Liver (tissue), 9 donors: ENCODE results near the gene DERL2. TPM values are rescaled to one million over a fixed set of nuclear protein-coding genes. Genes with fewer than 3 reads are reported as not detected.

Experiments
- DNase-seq: peaks from one replicate; pipeline ENCODE4 v3.0.0-alpha.2; 2017; ENCODE audit warnings: low spot score
- H3K27ac ChIP-seq, 2 donors: one replicate each; pipeline ENCODE4 v1.7.0; 2013; ENCODE audit warnings: inconsistent platforms in 2 of 2, low read length in 2 of 2, control low read depth in 1 of 2, low read depth in 1 of 2, mild to moderate bottlenecking in 1 of 2
- H3K27me3 ChIP-seq, 4 donors: one replicate each; pipeline versions ENCODE4 v1.6.1 to v1.7.0; 2013; ENCODE audit warnings: low read length in 3 of 4, inconsistent platforms in 1 of 4, mild to moderate bottlenecking in 1 of 4, moderate library complexity in 1 of 4; ENCODE audit not compliant: control insufficient read depth in 4 of 4, insufficient read depth in 4 of 4
- H3K36me3 ChIP-seq, 4 donors: one replicate each; pipeline versions ENCODE4 v1.6.1 to v1.7.0; 2013; ENCODE audit warnings: low read length in 3 of 4, mild to moderate bottlenecking in 3 of 4, low read depth in 1 of 4, moderate library complexity in 1 of 4; ENCODE audit not compliant: control insufficient read depth in 4 of 4, insufficient read depth in 3 of 4
- H3K4me1 ChIP-seq, 4 donors: one replicate each; pipeline versions ENCODE4 v1.6.1 to v1.7.0; 2013; ENCODE audit warnings: low read length in 3 of 4, mild to moderate bottlenecking in 3 of 4, moderate library complexity in 1 of 4; ENCODE audit not compliant: control insufficient read depth in 4 of 4, insufficient read depth in 4 of 4
- H3K4me3 ChIP-seq, 3 donors: one replicate each; pipeline versions ENCODE4 v1.6.1 to v1.7.0; 2013; ENCODE audit warnings: low read length in 3 of 3, control low read depth in 1 of 3, low read depth in 1 of 3, mild to moderate bottlenecking in 1 of 3
- H3K9ac ChIP-seq, 2 donors: one replicate each; pipeline ENCODE4 v1.7.0; 2013; ENCODE audit warnings: low read length in 2 of 2, mild to moderate bottlenecking in 2 of 2, moderate library complexity in 2 of 2, control low read depth in 1 of 2, low read depth in 1 of 2
- H3K9me3 ChIP-seq, 4 donors: one replicate each; pipeline versions ENCODE4 v1.6.1 to v1.7.0; 2013; ENCODE audit warnings: low read length in 3 of 4; ENCODE audit not compliant: control insufficient read depth in 4 of 4
- CTCF ChIP-seq: fragments of 150-350 bp; IDR thresholded peaks from 2 replicates; pipeline ENCODE4 v1.5.1; 2017; ENCODE audit warnings: improper control_type of control experiment, low read depth, low read length; ENCODE audit not compliant: missing input control
- EGR1 ChIP-seq, 2 donors: IDR thresholded peaks; 2 replicates each; pipeline ENCODE4 v1.6.1; 2016 to 2018; ENCODE audit warnings: antibody characterized with exemption in 2 of 2, low read depth in 2 of 2
- HNF4A ChIP-seq, 2 donors: conservative IDR thresholded peaks; 2 replicates each; pipeline ENCODE4 v1.6.1; 2016; ENCODE audit warnings: antibody characterized with exemption in 2 of 2, mild to moderate bottlenecking in 2 of 2
- HNF4G ChIP-seq: IDR thresholded peaks from 2 replicates; pipeline ENCODE4 v1.6.1; 2016; ENCODE audit warnings: antibody characterized with exemption
- JUND ChIP-seq, 2 donors: IDR thresholded peaks; 2 replicates each; pipeline ENCODE4 v1.6.1; 2016; ENCODE audit warnings: antibody characterized with exemption in 2 of 2
- NR2F2 ChIP-seq: IDR thresholded peaks from 2 replicates; pipeline ENCODE4 v1.6.1; 2016; ENCODE audit warnings: antibody characterized with exemption
- RAD21 ChIP-seq, 2 donors: IDR thresholded peaks; 2 replicates each; pipeline ENCODE4 v1.6.1; 2016; ENCODE audit warnings: antibody characterized with exemption in 2 of 2, mild to moderate bottlenecking in 2 of 2
- REST ChIP-seq: IDR thresholded peaks from 2 replicates; pipeline ENCODE4 v1.6.1; 2016; ENCODE audit warnings: antibody characterized with exemption, mild to moderate bottlenecking
- RXRA ChIP-seq, 2 donors: IDR thresholded peaks; 2 replicates each; pipeline ENCODE4 v1.6.1; 2017 to 2018; ENCODE audit warnings: antibody characterized with exemption in 2 of 2, mild to moderate bottlenecking in 1 of 2
- TAF1 ChIP-seq: conservative IDR thresholded peaks from 2 replicates; pipeline ENCODE4 v1.6.1; 2016; ENCODE audit warnings: antibody characterized with exemption, mild to moderate bottlenecking
- ZBTB33 ChIP-seq: IDR thresholded peaks from 2 replicates; pipeline ENCODE4 v1.6.1; 2016; ENCODE audit warnings: antibody characterized with exemption
- WGBS: extraction: QIAGEN DNeasy Blood & Tissue Kit; methylation state at CpG from one replicate; pipeline ENCODE4 v1.1.7; 2013; 5-methylcytosine and 5-hydroxymethylcytosine counted together
- polyA plus RNA-seq, 2 donors: library from polyadenylated mRNA; stranded (reverse) in 1 of 2; unstranded in 1 of 2; fragments of 200-250 nt in 1 of 2; fragments of >200 nt in 1 of 2; fragmentation: Nextera tagmentation in 1 of 2; extraction: Ambion mirVana in 1 of 2; gene quantifications; one replicate each; pipeline versions ENCODE4 v1.2.1 to v1.2.3, GENCODE V29; 2013 to 2015
- total RNA-seq, 2 donors: library from RNA; depleted of rRNA; stranded (reverse); fragments of >200 nt; gene quantifications; one replicate each; pipeline ENCODE4 v1.2.3, GENCODE V29; 2014
- TF ChIP-seq, protein P1 (sequence below): IDR thresholded peaks from 2 replicates; pipeline ENCODE4 v1.6.1; 2016; ENCODE audit warnings: antibody characterized with exemption
- donor health status: healthy.
- donor health status: healthy.
- donor health status: healthy.
- donor health status: healthy.
- donor health status: healthy.

Gene DERL2
- total and polyA plus RNA-seq, 4 donors, result 35.8 to 75.3 (median 45.9) TPM

- no peaks in the 10 kb centered on the region for H3K9me3 ChIP-seq
- H3K4me1 ChIP-seq, result no peaks in the 10 kb centered on the region
- WGBS, result 96% methylated on average over 2 of the region's 2 CpGs
- H3K27me3 ChIP-seq, result no peaks in the 10 kb centered on the region
- no peak overlapping the region for H3K9ac ChIP-seq
- no peak for TF ChIP-seq NR2F2
- TF ChIP-seq ZBTB33, result no peak
- no peak for TF ChIP-seq RAD21 (IDR thresholded peaks at IDR 0.05)
- no peak for TF ChIP-seq TAF1
- TF ChIP-seq HNF4G, result no peak
- no peak for TF ChIP-seq EGR1 (IDR thresholded peaks at IDR 0.05; ENCODE audit: low read depth in 2 of 2)
- TF ChIP-seq REST, result no peak
- TF ChIP-seq JUND (IDR thresholded peaks at IDR 0.05), result no peak
- no peak for TF ChIP-seq CTCF
- TF ChIP-seq, protein P1, sequence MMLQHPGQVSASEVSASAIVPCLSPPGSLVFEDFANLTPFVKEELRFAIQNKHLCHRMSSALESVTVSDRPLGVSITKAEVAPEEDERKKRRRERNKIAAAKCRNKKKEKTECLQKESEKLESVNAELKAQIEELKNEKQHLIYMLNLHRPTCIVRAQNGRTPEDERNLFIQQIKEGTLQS, result no peak
- no peak for TF ChIP-seq RXRA (IDR thresholded peaks at IDR 0.05)
- TF ChIP-seq HNF4A (conservative IDR thresholded peaks at IDR 0.05), result no peak
- no peak for DNase-seq
- H3K36me3 ChIP-seq, result peaks cover 11 to 55% (median 44%) of the 10 kb centered on the region in 4 donors
- H3K4me3 ChIP-seq, result no peak overlapping the region
- no peak overlapping the region for H3K27ac ChIP-seq
Observed at GRCh38 chr17:5473906-5474305, 12.1 kb downstream of the DERL2 start.

DNA sequence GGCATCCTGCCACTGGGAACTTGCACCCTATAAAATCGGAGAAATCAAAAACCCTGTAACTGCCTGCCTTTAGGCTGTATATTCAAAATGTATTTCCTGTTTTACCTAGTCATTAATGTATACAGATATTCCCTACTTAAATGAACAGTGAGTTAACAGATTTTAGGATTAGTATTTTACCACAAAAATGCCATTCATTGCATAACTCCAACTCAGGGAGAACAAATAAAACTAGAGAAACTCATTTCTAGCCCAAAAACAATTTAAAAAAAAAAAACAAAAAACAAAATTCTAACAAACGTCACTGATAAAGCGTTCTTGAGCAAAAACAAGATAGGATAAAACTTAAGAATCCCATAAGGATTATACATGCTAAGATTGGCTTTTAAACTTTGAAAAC, 13.5 kb downstream of the DERL2 start:
- Histone ChIP-seq H3K27me3 (no peaks in the 10 kb centered on the region), H3K4me3 (no peak overlapping the region), H3K4me1 (peaks cover 0 to 9% (median 4%) of the 10 kb centered on the region in 4 donors), H3K9me3 (no peaks in the 10 kb centered on the region), H3K9ac (no peak overlapping the region), H3K36me3 (peaks cover 6 to 41% (median 30%) of the 10 kb centered on the region in 4 donors), H3K27ac (no peak overlapping the region)
- WGBS, result 93% methylated on average over 3 of the region's 3 CpGs
- TF ChIP-seq NR2F2, result no peak
- TF ChIP-seq, protein P1, result no peak
- no peak for DNase-seq
